ENCODE results near the gene GRAP2. TPM values are rescaled to one million over a fixed set of nuclear protein-coding genes. Genes with fewer than 3 reads are reported as not detected.

Gene GRAP2
- total RNA-seq, 6 donors from 2014 or later = 3.2 to 22.0 (median 7.2) TPM

DNA sequence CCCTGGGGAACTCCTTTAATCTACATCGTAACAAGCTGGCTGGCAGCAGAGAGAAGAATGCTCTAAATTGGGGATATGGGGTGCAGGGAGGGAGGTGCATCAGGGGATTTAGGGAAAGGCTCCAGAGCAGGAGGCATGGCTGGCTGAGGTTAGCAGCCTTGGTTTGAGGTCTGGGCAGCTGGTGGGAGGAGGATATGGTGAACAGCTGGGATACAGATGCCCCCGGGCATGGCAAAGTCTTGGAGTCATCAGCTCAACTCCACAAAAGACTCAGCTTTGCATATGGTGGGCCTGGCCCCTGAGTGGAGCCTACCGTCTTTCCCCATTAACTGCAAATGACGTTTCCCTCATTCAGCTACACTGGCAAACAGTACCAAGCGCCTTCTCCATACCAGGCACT, 99.3 kb downstream of the GRAP2 start:
- Histone ChIP-seq H3K9me3 (no peaks in the 10 kb centered on the region), H3K4me1 (peaks cover 0 to 9% (median 4%) of the 10 kb centered on the region in 4 donors), H3K27me3 (peaks cover 0 to 8% (median 3%) of the 10 kb centered on the region in 4 donors), H3K4me3 (no peak overlapping the region), H3K36me3 (no peaks in the 10 kb centered on the region), H3K27ac (no peak overlapping the region)
- DNase-seq (no peak), ATAC-seq (ENCODE audit: low FRiP score in 2 of 2) (no peak)
- TF ChIP-seq EP300 (IDR thresholded peaks at IDR 0.05) (no peak), POLR2A (IDR thresholded peaks at IDR 0.05) (no peak), POLR2AphosphoS5 (IDR thresholded peaks at IDR 0.05) (no peak)
- TF ChIP-seq, protein P1, sequence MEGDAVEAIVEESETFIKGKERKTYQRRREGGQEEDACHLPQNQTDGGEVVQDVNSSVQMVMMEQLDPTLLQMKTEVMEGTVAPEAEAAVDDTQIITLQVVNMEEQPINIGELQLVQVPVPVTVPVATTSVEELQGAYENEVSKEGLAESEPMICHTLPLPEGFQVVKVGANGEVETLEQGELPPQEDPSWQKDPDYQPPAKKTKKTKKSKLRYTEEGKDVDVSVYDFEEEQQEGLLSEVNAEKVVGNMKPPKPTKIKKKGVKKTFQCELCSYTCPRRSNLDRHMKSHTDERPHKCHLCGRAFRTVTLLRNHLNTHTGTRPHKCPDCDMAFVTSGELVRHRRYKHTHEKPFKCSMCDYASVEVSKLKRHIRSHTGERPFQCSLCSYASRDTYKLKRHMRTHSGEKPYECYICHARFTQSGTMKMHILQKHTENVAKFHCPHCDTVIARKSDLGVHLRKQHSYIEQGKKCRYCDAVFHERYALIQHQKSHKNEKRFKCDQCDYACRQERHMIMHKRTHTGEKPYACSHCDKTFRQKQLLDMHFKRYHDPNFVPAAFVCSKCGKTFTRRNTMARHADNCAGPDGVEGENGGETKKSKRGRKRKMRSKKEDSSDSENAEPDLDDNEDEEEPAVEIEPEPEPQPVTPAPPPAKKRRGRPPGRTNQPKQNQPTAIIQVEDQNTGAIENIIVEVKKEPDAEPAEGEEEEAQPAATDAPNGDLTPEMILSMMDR (IDR thresholded peaks at IDR 0.05) = no peak
- WGBS, 2 donors = 94 to 95% methylated on average over 5 of the region's 5 CpGs

DNA sequence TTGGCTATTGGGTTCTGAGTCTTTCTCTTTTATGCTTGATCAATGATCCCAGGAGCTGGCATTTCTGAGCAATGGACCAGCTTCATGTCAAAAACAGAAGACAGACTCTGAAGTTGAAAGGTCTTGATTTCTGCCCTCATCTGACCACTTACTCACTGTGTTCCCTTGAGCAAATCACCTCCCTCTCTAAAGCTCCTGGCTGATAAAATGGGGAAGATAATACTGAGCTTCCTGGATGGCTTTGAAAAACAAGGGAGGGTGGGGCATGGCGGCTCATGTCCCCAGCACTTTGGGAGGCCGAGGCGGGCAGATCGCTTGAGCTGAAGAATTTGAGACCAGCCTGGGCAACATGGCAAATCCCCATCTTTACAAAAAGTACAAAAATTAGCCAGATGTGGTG, 100.2 kb downstream of the GRAP2 start:
- DNase-seq (no peak), ATAC-seq (ENCODE audit: low FRiP score in 2 of 2) (no peak)
- 89 to 90% methylated on average over 4 of the region's 4 CpGs for WGBS, 2 donors
- Histone ChIP-seq H3K27me3 (no peaks in the 10 kb centered on the region), H3K27ac (no peak overlapping the region), H3K4me3 (no peak overlapping the region), H3K36me3 (no peaks in the 10 kb centered on the region), H3K4me1 (peaks cover 0 to 3% (median 0%) of the 10 kb centered on the region in 4 donors), H3K9me3 (no peaks in the 10 kb centered on the region)
- TF ChIP-seq EP300 (IDR thresholded peaks at IDR 0.05) (no peak), POLR2A (IDR thresholded peaks at IDR 0.05) (no peak)

DNA sequence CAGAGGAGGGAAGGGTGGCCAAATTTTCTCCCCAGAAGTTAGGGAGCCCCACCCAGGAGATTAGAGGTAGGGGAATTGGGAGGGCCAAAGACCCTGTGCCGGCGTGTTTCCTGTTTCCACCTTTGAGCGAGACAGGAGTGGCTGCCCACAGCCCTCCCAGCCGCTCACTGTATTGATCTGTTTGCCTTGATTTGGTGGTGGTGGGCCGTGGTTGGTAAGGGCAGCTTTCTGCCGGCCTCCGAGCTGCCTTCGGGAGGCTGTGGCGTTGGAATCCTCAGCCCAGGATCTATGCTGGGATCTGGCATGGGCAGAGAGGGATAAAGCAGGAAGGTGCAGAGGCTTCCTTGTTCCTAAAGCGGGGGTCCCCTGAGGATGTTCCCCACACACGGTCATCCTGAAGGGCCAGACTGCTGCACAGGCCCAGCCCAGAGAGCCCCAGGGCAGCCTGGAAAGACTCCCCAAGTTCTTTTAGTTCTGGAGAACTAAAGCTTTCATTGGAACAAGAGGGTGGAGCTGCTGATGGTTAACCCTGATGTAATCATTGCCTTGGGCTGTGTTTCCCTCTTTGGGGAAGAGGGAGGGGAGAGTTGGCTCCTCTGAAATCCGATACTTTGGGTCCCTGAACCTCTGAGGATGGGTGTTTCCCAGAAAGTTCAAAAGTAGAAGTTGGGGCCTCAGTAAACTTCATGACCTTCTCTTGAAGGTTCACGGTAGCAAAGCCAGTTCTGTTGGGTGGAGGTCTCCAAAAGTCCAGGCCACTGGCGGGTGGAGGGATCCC, 101.1 kb downstream of the GRAP2 start:
- DNase-seq = no peak
- TF ChIP-seq EP300 (IDR thresholded peaks at IDR 0.05) = no peak
- TF ChIP-seq, protein P1 (IDR thresholded peaks at IDR 0.05) = no peak
- no peak for TF ChIP-seq POLR2A (IDR thresholded peaks at IDR 0.05)
- no peak for TF ChIP-seq POLR2AphosphoS5 (IDR thresholded peaks at IDR 0.05)
- H3K27ac ChIP-seq = no peak overlapping the region

DNA sequence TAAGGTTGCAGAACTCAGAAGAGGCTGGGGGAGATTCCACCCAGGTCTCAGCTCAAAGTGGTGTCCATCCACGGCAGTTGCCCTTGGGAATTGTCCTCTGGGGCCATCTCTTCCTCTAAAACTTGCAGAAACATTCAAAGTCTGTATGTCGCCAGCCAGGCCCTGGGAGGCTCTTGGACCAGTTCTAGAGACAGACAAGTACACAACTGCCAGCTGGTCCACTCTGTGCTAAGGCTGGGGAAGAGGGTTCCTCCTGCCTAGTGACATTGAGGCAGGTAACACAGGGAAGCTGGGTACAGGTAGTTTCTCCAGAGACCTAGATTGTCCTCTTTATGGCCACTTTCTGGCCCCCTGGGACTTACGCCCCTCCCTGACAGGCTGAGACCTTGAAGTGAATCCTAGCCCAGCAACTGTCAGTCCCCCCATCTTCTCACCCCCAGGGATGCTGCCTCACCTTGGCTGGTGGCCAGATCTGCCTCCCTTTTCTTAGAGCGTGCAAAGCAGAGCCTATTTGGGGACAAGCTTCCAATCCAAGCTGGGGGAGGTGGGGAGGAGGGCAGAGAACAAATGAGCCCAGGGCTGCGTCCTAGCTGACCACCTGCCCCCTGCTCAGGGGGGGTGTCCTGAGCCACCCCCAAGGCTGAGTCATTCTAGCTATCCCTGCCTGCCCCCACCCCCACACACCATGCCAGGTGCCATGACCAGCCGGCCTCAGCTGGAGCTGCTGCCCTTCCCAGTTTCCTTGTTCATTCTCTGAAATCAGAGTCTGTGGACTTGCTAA, 102.2 kb downstream of the GRAP2 start:
- WGBS, 2 donors = 82 to 85% methylated on average over 3 to 6 of the region's 6 CpGs
- DNase-seq (no peak), ATAC-seq (ENCODE audit: low FRiP score in 2 of 2) (no peak)
- Histone ChIP-seq H3K4me1 (peaks cover 0 to 2% (median 0%) of the 10 kb centered on the region in 4 donors), H3K27ac (no peak overlapping the region), H3K9me3 (no peaks in the 10 kb centered on the region), H3K4me3 (no peak overlapping the region), H3K36me3 (no peaks in the 10 kb centered on the region), H3K27me3 (no peaks in the 10 kb centered on the region)
- TF ChIP-seq POLR2A (IDR thresholded peaks at IDR 0.05) (no peak), EP300 (IDR thresholded peaks at IDR 0.05) (no peak), POLR2AphosphoS5 (IDR thresholded peaks at IDR 0.05) (no peak)
- TF ChIP-seq, protein P1 (IDR thresholded peaks at IDR 0.05) = no peak

More for the DNA sequence above, 101.1 kb downstream of the GRAP2 start:
- Histone ChIP-seq H3K4me1 (peaks cover 0 to 3% (median 0%) of the 10 kb centered on the region in 4 donors), H3K9me3 (no peaks in the 10 kb centered on the region), H3K4me3 (no peak overlapping the region), H3K36me3 (no peaks in the 10 kb centered on the region), H3K27me3 (no peaks in the 10 kb centered on the region)
- 79 to 84% methylated on average over 13 to 14 of the region's 14 CpGs for WGBS, 2 donors
- no peak for ATAC-seq (ENCODE audit: low FRiP score in 2 of 2)

DNA sequence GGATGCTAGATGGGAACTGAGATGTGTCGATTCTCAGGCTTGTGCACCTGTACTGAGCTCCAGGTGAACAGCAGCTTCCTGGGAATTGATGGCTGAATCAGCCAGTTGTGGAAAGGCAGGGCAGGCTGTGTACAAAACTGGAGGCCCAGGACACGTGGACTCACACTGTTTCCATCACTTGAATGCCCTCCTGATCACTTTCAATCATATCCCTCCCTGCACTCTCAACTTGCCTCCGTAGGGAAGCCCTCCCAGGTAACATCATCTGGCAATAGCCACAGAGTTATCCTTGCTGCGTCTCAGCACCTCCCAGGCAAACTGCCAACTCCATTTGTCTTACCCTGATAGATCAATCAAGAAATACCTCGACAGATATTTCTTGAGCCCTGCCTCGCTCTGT, 104.0 kb downstream of the GRAP2 start:
- DNase-seq (no peak), ATAC-seq (ENCODE audit: low FRiP score in 2 of 2) (no peak)
- Histone ChIP-seq H3K27me3 (peaks cover 0 to under 1% (median 0%) of the 10 kb centered on the region in 4 donors), H3K4me1 (peaks cover 0 to 4% (median under 1%) of the 10 kb centered on the region in 4 donors), H3K36me3 (no peaks in the 10 kb centered on the region), H3K4me3 (no peak overlapping the region), H3K27ac (no peak overlapping the region), H3K9me3 (no peaks in the 10 kb centered on the region)
- 76 to 83% methylated on average over 6 of the region's 6 CpGs for WGBS, 2 donors
- TF ChIP-seq, protein P1 (IDR thresholded peaks at IDR 0.05) = no peak
- TF ChIP-seq POLR2A (IDR thresholded peaks at IDR 0.05) (no peak), POLR2AphosphoS5 (IDR thresholded peaks at IDR 0.05) (no peak), EP300 (IDR thresholded peaks at IDR 0.05) (no peak)
